Vagina (tissue), 2 donors: ENCODE measurements around the gene STK32A. TPM values are rescaled to one million over a fixed set of nuclear protein-coding genes. Genes with fewer than 3 reads are reported as not detected.

Experiments used
- DNase-seq, 2 donors: peaks; one replicate each; pipeline ENCODE4 v3.0.0-alpha.2; 2017; ENCODE audit errors: extremely low spot score in 2 of 2
- H3K27ac ChIP-seq: fragments of 200-600 bp; sonication (generic); one replicate; pipeline ENCODE4 v1.5.1; 2019
- H3K27me3 ChIP-seq: fragments of 200-600 bp; sonication (generic); one replicate; pipeline ENCODE4 v1.5.1; 2019
- H3K36me3 ChIP-seq, 2 donors: fragments of 200-600 bp; sonication (generic); one replicate each; pipeline ENCODE4 v1.5.1; 2017 to 2019
- H3K4me1 ChIP-seq: fragments of 200-600 bp; sonication (generic); one replicate; pipeline ENCODE4 v1.5.1; 2019
- H3K4me3 ChIP-seq, 2 donors: fragments of 200-600 bp; sonication (generic); 1 replicate in 1 of 2; 2 replicates in 1 of 2; pipeline ENCODE4 v1.5.1; 2016 to 2019
- H3K9me3 ChIP-seq: fragments of 200-600 bp; sonication (generic); one replicate; pipeline ENCODE4 v1.5.1; 2019
- CTCF ChIP-seq, 3 experiments: fragments of 450-650 bp in 2 of 3; fragments of 200-600 bp in 1 of 3; sonication (generic) in 1 of 3; IDR thresholded peaks; one replicate each; pipeline ENCODE4 v1.5.1; 2017 to 2019; ENCODE audit warnings: antibody characterized with exemption in 3 of 3, mild to moderate bottlenecking in 2 of 3, moderate library complexity in 2 of 3
- POLR2A ChIP-seq, 2 donors: fragments of 450-650 bp; IDR thresholded peaks; one replicate each; pipeline ENCODE4 v1.6.1; 2017; ENCODE audit warnings: antibody characterized with exemption in 2 of 2, mild to moderate bottlenecking in 2 of 2, moderate library complexity in 2 of 2
- POLR2AphosphoS5 ChIP-seq, 2 donors: sonication (generic); formaldehyde crosslinking; IDR thresholded peaks; one replicate each; pipeline ENCODE4 v1.9.0; 2017; ENCODE audit warnings: antibody characterized with exemption in 2 of 2, mild to moderate bottlenecking in 2 of 2, low read depth in 1 of 2; ENCODE audit not compliant: insufficient read depth in 1 of 2
- intact Hi-C: fragments of 100-400 bp; cut with DNase I; formaldehyde crosslinking; loops from one replicate; pipeline ENCODE4 v1.15.1; 2023
- total RNA-seq: library from RNA; depleted of rRNA; stranded (reverse); fragments of >200 nt; gene quantifications from one replicate; pipeline ENCODE4 v1.2.3, GENCODE V29; 2016

STK32A gene
- total RNA-seq, 1 donor from 2014 or later, result 1.5 TPM

- TF ChIP-seq POLR2AphosphoS5 (IDR thresholded peaks at IDR 0.05; ENCODE audit: insufficient read depth in 1 of 2, low read depth in 1 of 2) (no peak), CTCF (IDR thresholded peaks at IDR 0.05) (no peak), POLR2A (IDR thresholded peaks at IDR 0.05) (no peak)
- no peak for DNase-seq
- H3K36me3 ChIP-seq, result peaks cover 0 to 27% of the 10 kb centered on the region in 2 donors
- intact Hi-C loops, result no loop called here
- no peaks in the 10 kb centered on the region for H3K9me3 ChIP-seq
- peaks cover 20% of the 10 kb centered on the region for H3K4me1 ChIP-seq
- peak overlapping the region; percentile 74 for H3K27ac ChIP-seq
- no peaks in the 10 kb centered on the region for H3K27me3 ChIP-seq
- no peak overlapping the region for H3K4me3 ChIP-seq
Observed at GRCh38 chr5:147411359-147412319, 176.8 kb downstream of the STK32A start.

- TF ChIP-seq POLR2A (IDR thresholded peaks at IDR 0.05), result no peak
- no peak for TF ChIP-seq POLR2AphosphoS5 (IDR thresholded peaks at IDR 0.05; ENCODE audit: insufficient read depth in 1 of 2, low read depth in 1 of 2)
- TF ChIP-seq CTCF (IDR thresholded peaks at IDR 0.05), result no peak
- intact Hi-C loops, result no loop called here
- DNase-seq, result no peak
- H3K9me3 ChIP-seq, result no peaks in the 10 kb centered on the region
- H3K4me1 ChIP-seq, result peaks cover 23% of the 10 kb centered on the region
- H3K27ac ChIP-seq, result no peak overlapping the region
- H3K27me3 ChIP-seq, result no peaks in the 10 kb centered on the region
- peaks cover 0 to 23% of the 10 kb centered on the region in 2 donors for H3K36me3 ChIP-seq
- no peak overlapping the region for H3K4me3 ChIP-seq
Observed at GRCh38 chr5:147412561-147412960, 177.7 kb downstream of the STK32A start.

DNA sequence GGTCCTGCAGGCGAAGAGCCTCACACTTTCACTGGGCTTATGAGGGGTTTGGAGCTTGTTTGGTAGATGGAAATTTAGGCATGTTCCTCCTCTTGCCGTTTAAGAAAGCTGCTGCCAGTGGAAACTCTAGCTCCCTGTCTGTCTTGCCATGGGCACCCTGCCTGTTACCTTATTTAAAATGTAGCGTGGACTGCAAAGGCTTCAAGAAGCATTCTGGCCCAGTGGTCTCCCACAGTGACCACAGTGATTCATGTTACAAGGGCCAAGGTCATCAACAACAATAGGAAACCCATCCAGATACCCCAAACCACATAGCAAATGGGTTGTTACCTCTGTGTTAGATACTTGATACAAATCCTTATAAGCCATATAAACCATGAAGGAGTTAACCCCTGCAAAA, 178.4 kb downstream of the STK32A start:
- DNase-seq, result no peak
- intact Hi-C loops, result no loop called here
- no peak overlapping the region for H3K27ac ChIP-seq
- H3K27me3 ChIP-seq, result no peaks in the 10 kb centered on the region
- TF ChIP-seq POLR2A (IDR thresholded peaks at IDR 0.05), result no peak
- TF ChIP-seq CTCF (IDR thresholded peaks at IDR 0.05), result no peak
- TF ChIP-seq POLR2AphosphoS5 (IDR thresholded peaks at IDR 0.05; ENCODE audit: insufficient read depth in 1 of 2, low read depth in 1 of 2), result no peak
- H3K4me3 ChIP-seq, result no peak overlapping the region
- peaks cover 0 to 24% of the 10 kb centered on the region in 2 donors for H3K36me3 ChIP-seq
- H3K9me3 ChIP-seq, result no peaks in the 10 kb centered on the region
- H3K4me1 ChIP-seq, result peaks cover 30% of the 10 kb centered on the region

GRCh38 chr5:147415651-147416050, 180.8 kb downstream of the STK32A start:
- Histone ChIP-seq H3K36me3 (peaks cover 0 to 16% of the 10 kb centered on the region in 2 donors), H3K27me3 (no peaks in the 10 kb centered on the region), H3K4me1 (peaks cover 23% of the 10 kb centered on the region), H3K9me3 (no peaks in the 10 kb centered on the region), H3K27ac (no peak overlapping the region), H3K4me3 (no peak overlapping the region)
- DNase-seq, result no peak
- intact Hi-C loops, result no loop called here
- no peak for TF ChIP-seq POLR2A (IDR thresholded peaks at IDR 0.05)
- no peak for TF ChIP-seq CTCF (IDR thresholded peaks at IDR 0.05)
- TF ChIP-seq POLR2AphosphoS5 (IDR thresholded peaks at IDR 0.05; ENCODE audit: insufficient read depth in 1 of 2, low read depth in 1 of 2), result no peak
